ENCODE data around the gene ZNF19. TPM values are rescaled to one million over a fixed set of nuclear protein-coding genes. Genes with fewer than 3 reads are reported as not detected.

ZNF19 gene
- total RNA-seq, 1 donor from 2014 or later = 2.3 TPM

DNA sequence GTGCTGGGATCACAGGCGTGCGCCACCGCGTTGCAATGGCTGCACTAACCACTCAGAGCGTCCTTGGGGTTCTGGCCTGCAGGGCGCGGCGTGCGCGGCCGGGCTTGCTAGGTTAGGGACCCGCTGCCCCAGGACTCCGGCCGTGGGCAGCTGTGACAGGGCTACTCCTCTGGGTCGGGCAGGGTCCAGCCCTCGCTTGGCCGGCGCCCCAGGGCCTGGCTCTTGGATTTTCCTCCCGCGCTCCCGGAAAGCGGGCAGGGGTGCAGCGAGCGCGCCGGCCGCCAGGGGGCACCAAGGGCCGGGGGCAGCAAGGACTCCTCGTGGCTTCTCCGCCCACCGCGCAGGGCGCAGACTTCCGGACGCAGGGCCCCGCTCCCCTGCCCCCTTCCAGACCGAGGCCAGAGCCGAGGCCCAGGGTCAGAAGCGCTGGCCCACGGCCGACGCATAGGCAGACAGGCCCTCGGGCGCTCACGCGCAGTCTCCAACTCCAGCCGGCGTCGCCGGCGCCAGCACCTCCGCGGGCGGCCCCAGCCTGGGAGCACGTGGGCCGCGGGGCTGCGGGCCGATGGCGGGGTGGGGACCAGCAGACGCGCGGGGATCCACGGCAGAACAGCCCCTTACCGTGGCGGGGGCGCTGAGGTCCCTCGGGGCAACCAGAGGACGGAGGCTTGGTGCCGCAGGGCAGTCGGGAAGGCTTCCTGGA lies 47.6 kb downstream of the ZNF19 start:
- DNase-seq = no peak

DNA sequence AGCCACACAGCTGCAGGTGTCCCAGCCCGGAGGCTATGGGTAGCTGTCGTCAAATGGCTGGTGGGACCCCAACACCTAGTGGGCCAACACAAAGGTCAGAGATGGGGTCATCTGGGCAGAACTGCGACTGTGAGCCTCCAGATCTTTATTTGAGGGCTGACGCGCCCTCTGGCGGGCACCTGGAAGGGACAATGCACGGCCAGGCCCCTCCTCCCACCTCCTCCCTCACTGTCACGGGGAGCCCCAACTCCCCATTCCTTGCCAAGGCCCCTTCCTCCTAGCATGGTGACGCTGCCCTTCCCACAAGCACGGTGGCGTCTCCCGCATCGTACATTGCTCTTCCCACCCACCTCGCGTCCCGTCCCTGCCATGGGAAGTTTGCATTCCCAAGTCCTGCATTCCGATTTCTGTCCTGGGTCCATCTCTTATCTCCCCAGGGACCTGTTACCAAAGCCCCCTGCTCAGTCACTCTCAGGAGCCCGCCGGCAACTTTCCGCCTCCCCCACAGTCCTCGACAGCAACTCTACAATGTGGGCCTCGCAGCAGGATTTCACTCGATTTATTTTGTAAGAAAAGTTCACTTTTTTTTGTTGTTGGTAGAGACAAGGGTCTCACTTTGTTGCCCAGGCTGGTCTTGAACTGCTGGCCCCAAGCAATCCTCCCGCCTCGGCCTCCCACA lies 48.3 kb downstream of the ZNF19 start:
- no peak for DNase-seq

DNA sequence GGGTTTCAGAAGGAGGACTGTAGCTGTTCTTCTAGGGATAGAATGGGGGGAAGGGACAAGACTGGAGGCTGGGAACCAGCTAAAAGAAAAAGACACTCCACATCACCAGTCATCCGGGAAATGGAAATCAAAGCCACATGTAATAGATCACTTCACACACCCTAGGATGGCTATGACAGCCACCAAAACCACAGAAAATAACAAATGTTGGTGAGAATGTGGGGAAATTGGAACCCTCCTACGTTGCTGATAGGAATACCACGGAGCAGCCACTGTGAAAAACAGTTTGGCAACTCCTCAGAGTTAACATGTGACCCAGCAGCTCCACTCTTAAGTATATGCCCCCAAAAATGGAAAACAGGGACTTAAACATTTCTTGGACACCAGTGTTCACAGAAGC lies 49.6 kb downstream of the ZNF19 start:
- DNase-seq = no peak

DNA sequence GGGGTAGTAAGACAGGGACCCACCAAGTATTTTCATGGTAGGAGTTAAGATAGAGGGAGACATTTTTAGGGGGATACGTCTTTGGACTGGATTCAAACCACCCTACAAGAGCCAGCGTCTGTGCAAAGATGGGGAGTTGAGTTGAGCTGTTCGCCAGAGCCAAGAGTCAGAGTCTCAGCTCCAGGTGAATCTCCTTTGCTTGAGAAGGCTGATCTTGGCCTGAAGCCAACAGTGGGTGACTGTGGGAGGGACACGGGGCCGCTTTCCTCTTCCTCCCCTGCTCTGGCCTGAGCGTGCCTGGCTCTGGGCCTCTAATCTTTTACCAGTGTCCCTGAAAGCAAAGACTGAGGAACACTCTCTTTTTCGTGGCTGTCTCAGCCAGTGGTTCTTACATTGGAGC lies 52.7 kb downstream of the ZNF19 start:
- no peak for DNase-seq

DNA sequence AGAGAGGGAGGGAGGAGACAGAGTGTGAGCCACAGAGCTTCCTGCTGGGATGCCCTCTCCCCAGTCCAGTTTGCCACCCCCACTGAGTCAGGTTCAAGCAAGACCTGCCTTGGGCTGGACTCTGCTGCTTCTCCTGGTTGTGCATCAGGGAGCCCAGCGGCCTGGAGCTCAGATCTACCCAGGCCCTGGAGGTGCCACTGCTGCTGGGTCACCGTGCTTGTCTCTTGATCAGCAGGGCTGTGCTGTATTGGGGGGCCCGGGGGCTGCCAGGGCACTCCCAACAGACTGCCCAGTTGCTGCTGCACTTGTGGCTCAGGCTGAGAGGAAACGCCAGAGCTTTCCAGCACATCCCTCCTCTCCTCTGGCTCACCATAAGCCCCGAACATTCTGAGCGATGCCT lies 56.2 kb downstream of the ZNF19 start:
- no peak for DNase-seq

DNA sequence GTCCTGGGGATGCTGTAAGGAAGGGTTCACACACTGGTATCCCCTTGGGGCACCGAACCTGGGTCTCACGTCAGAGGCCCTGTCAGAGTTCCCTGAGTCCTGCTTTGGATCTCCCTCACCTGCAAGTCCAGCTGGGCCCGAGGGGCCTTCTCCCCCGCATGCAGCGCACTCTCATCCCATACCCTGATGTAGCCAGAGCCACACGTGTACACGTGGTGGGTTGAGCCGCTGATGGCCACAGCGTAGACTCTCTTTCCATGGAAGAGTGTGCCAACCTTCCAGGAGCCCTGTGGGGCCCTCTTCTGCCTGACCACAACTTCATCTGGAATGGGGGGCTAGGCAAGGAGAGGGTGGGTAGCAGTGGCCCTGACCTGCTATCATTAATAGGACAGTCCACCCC lies 57.1 kb downstream of the ZNF19 start:
- no peak for DNase-seq

DNA sequence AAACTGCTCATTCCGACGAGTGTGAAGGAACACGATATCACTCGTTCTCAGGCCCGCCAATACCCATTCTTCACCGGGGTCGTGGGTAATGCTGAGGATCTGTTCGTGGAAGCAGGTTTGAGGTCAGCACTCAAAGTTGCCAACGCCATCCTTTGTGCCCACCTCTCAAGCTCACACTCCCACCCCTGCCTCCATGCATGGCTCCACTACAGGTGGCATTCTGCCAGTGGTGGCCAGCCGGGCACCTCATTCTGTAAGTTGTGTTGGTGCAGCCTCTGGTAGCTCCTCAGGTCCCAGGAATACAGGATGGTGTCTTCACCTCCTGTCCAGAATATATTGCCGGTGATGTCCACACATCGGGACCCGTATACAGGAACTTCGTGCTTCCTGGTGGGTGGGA lies 57.9 kb downstream of the ZNF19 start:
- no peak for DNase-seq

DNA sequence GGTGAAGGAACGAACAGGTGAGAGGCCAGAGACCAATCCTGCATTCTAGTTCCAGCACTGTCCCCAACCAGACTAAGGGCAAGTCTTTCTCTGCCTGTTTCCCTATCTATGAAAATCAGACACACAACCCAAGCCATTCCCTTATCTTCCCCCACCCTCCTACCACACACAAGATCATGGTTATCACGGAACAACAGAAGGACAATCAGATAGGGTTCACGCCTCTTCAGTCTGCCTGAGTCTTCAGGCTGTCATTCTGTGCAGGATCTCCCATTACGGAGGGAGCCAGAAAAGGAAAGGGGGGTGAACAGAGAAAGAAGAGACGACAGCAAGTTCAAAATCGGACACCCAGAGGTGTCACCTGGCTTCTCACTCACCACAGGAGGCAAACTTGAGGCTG lies 58.4 kb downstream of the ZNF19 start:
- DNase-seq = no peak

DNA sequence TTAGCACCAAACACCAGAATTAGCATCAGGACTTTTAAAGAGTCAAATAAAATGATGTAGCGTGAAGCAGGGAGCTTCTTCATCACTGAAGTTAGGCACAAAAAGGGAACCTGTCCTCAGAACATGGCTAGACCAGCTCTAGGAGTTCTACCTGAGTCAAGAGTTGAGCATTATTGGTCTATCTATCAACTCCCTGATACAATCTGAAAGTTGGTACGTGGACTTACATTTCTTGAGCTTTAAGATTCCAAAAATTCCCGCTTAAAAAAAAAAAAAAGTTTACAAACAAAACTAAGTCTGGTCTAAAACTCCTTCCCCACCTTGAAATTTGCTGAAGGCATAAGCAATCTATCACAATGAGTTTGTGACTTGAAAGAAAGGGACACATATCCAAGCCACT lies 59.5 kb downstream of the ZNF19 start:
- DNase-seq = no peak

DNA sequence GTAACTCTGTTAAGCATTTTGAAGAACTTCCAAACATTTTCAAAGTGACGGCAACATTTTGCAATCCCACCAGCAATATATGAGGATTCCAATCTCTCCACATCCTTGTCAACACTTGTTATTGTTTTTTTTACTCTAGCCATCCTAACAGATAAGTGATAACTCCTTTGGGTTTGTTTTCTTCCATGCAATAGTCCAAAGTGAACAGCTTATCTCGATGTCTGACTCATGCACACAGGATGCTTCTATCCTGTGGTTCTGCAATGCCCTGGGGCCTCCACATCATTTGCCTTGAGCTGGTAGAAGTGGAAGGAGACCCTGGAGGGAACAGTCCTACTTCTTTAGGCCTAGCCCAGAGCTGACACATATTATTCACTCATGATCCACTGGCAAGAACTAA lies 60.2 kb downstream of the ZNF19 start:
- DNase-seq = no peak

DNA sequence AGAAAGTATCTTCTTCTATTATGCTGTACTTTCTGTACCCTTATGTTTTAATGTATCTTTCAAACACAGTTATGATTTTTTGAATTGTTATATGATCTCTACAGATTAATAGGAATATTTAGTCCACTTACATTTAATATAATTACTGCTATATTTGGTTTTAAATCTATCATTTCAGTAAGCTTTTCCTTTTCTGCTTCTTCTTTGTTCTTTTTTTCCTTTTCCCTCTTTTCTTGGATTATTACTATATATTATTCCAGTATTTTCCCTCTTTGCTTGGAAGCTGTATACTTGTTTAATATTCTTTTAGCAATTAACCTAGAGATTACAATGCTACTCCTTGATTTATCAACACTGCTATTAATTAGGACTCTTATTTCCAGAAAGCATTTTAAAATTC lies 60.7 kb downstream of the ZNF19 start:
- no peak for DNase-seq

DNA sequence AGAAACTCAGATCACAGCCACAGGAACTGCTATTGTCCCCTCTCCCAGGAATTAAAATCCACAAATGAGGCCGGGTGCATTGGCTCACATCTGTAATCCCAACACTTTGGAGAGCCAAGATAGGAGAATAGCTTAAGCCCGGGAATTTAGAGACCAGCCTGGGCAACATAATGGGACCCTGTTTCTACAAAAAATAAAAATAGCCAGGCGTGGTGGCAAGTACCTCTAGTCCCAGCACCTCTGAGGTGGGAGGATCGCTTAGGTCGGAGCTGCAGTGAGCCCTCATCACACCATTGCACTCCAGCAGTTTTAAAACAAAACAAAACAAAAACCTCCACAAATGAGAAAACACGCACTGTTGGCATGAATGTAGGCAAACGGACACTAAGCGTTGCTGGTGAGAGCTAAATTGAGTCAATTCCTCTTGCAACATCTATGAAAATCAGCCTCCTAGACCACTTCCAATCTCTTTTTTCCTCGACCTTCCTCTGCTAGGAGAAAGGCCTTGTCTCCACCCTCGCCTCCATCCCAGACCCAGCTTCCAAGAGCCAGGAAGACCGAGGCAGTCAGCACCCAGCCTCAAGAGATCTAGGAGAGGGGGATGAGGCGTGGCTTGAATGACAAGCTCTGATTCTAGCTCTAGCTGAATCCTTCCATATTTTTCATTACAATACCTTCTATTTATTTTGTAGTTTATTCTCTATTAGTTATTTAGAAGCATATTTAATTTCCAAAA lies 62.1 kb downstream of the ZNF19 start:
- no peak for DNase-seq

DNA sequence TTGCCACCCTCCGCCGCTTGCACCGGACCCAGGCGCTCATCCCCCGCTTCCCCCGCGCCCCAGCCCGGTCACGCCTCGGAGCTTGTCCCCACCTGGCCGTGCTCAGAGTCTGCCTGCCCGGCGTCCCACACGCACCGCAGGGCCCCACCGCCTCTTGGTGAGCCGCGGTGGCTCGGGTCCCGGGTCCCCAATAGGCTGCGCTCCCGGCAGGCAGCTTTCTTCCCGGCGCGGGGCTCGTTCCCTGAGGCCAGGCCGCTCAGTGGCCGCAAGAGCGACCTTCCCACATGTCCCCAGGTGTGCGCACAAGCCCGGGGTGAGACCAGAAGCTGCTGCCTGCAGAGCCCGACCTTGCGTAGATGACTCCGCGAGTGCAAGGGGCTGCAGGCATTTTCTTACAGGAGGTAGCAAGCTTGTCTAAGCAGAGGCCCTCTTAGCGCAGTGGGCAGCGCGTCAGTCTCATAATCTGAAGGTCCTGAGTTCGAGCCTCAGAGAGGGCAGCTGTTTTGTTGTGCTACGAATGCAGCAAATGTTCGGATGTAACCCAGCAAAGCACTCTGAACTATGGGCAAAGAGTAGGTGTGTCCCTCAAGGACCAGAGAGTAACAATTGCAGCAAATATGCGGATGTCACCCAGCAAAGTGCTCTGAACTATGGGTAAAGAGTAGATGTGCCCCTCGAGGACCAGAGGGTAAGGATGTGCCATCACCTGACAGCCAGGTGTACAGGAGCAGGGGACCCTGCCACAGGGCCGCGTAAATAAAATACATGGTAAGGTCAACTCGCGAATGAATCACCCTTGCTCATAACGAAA lies 62.9 kb downstream of the ZNF19 start:
- no peak for DNase-seq

DNA sequence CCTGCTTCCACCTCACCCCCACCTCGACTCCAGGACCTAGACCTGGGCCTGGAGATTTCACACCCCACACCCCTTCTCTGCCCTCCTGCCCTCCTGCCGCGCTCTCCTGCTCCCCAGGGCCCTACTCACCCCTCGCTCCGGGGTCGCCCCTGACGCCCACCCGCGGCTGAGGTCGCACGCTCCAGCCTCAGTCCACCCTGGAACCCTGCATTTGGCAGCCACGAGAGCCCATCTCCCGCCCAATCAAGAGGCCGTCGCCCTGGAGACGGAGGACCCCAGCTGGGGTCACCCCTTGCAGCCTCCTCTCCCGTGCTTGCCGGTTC lies 63.4 kb downstream of the ZNF19 start:
- DNase-seq = no peak

DNA sequence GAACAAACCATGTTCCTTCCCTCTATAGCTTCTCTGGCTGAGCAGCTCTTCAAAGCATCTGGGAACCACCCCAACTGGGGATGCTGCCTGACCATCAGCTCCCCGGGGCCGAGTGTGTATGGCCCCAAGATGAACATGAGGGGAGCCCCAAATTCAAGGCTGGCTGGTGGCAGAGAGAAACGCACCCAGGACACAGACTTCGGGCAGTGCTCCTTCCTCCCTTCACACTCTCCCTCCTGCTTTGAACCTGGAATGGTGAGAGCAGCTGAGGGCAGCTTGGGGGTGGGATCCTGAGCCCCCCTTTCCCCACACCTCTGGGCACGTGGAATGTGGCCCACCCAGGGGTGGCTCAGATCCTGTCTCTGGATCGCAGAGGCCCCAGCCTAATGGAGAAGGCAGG lies 64.5 kb downstream of the ZNF19 start:
- DNase-seq = no peak

DNA sequence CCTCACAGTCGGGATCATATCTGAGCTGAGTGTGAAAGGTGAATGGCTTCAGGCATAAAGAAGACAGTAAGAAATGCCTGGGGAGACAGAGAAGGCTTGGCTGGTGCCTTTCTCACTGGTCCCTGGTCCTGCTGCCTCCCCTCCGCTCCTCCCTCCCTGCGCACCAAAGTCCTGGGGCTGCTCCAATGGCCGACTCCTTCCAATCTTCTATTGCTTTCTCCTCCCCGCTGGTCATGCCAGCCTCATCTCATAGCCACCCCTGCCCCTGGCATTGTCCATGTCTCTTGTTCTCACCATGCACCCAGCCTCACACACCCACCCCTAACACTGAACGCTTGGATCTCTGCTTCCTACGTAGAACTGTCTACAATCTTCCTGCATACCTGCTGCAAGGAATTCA lies 65.3 kb downstream of the ZNF19 start:
- no peak for DNase-seq

Other genes with a start within 250 kb of the ZNF19 start
- 32.6 TPM for gene CMTR2, start 199.9 kb downstream of the ZNF19 start, total RNA-seq
- gene CALB2, start 130.6 kb downstream of the ZNF19 start, total RNA-seq = 9.3 TPM
- gene TLE7, start 47.3 kb downstream of the ZNF19 start, total RNA-seq = not detected
- gene ZNF23, start 27.1 kb downstream of the ZNF19 start, total RNA-seq = 7.3 TPM
- gene CHST4, start 37.1 kb upstream of the ZNF19 start, total RNA-seq = not detected
- gene TAT, start 87.8 kb upstream of the ZNF19 start, total RNA-seq = not detected
- 3.0 TPM for gene MARVELD3, start 136.9 kb upstream of the ZNF19 start, total RNA-seq
- 6.0 TPM for gene PHLPP2, start 235.4 kb upstream of the ZNF19 start, total RNA-seq

All from skin of body (tissue), 2 donors.